Endothelial cell of umbilical vein (primary cell): ENCODE results near the gene ATP8A2. TPM values are rescaled to one million over a fixed set of nuclear protein-coding genes. Genes with fewer than 3 reads are reported as not detected.

Experiments used
- BruUV-seq: library from RNA; stranded (reverse); fragments of 400-500 nt; replicated peaks from 2 replicates; lab custom pipeline; 2021; lab: Mats Ljungman, UMichigan
- CTCF ChIA-PET: fragments of 300-600, 350-600 bp; sonication (Branson Sonifier 250); formaldehyde crosslinking; loops from one replicate; lab custom pipeline; 2021; ENCODE audit warnings: antibody characterized with exemption, inconsistent platforms; lab: Charles Lee
- POLR2A ChIA-PET: fragments of 300-600, 350-600 bp; sonication (Branson Sonifier 250); formaldehyde crosslinking; loops from one replicate; lab custom pipeline; 2021; ENCODE audit warnings: antibody characterized with exemption, inconsistent platforms; lab: Charles Lee
- DNase-seq: peaks from one replicate; pipeline ENCODE4 v3.0.0-alpha.2; 2011; ENCODE audit warnings: low read depth, low spot score
- FAIRE-seq: peaks from 2 replicates; lab custom pipeline; 2011; peaks lifted over from hg19 to GRCh38; lab: Jason Lieb, UNC
- H2AFZ ChIP-seq: 2 replicates; pipeline ENCODE4 v1.6.0; 2012; ENCODE audit warnings: low read depth, low read length, control low read depth, inconsistent platforms
- H3K27ac ChIP-seq: 2 replicates; pipeline ENCODE4 v1.5.1; 2011; ENCODE audit warnings: low read depth, mild to moderate bottlenecking, control low read depth, low read length, moderate library complexity; ENCODE audit not compliant: insufficient read depth
- H3K27me3 ChIP-seq, 2 experiments: 2 replicates each; pipeline versions ENCODE4 v1.6.0 to v1.6.1; 2011; ENCODE audit warnings: low read length in 2 of 2, mixed read lengths in 1 of 2; ENCODE audit not compliant: control insufficient read depth in 2 of 2, insufficient read depth in 2 of 2
- H3K36me3 ChIP-seq, 2 experiments: 2 replicates in 1 of 2; 3 replicates in 1 of 2; pipeline ENCODE4 v1.5.1; 2011; ENCODE audit warnings: low read length in 2 of 2, mild to moderate bottlenecking in 1 of 2, moderate library complexity in 1 of 2; ENCODE audit not compliant: control insufficient read depth in 2 of 2, insufficient read depth in 2 of 2; ENCODE audit errors: extremely low read depth in 1 of 2
- H3K4me1 ChIP-seq: 3 replicates; pipeline ENCODE4 v1.5.1; 2011; ENCODE audit warnings: mild to moderate bottlenecking, low read length; ENCODE audit not compliant: control insufficient read depth, insufficient read depth; ENCODE audit errors: extremely low read depth
- H3K4me2 ChIP-seq: 2 replicates; pipeline ENCODE4 v1.6.1; 2011; ENCODE audit warnings: low read length, control low read depth, mixed read lengths; ENCODE audit not compliant: insufficient read depth
- H3K4me3 ChIP-seq, 3 experiments: fragments of 200-600 bp in 1 of 3; sonication (generic), shearing (Covaris generic) in 1 of 3; replicated peaks in 1 of 3; 2 replicates each; pipeline ENCODE4 v1.5.1; 2011 to 2016; ENCODE audit warnings: control low read depth in 3 of 3, low read length in 3 of 3, mild to moderate bottlenecking in 2 of 3, inconsistent platforms in 1 of 3, low read depth in 1 of 3, moderate library complexity in 1 of 3; ENCODE audit not compliant: insufficient read depth in 1 of 3
- H3K79me2 ChIP-seq: 2 replicates; pipeline ENCODE4 v1.6.0; 2012; ENCODE audit warnings: low read length, inconsistent platforms; ENCODE audit not compliant: control insufficient read depth, insufficient read depth
- H3K9ac ChIP-seq: replicated peaks from 2 replicates; pipeline ENCODE3; 2011; ENCODE audit warnings: low read length, control low read depth; ENCODE audit not compliant: insufficient read depth; ENCODE audit errors: extremely low read depth
- H3K9me1 ChIP-seq: replicated peaks from 3 replicates; pipeline ENCODE4 v1.6.0; 2011; ENCODE audit warnings: mild to moderate bottlenecking, low read length; ENCODE audit not compliant: control insufficient read depth, insufficient read depth; ENCODE audit errors: extremely low read depth
- H3K9me3 ChIP-seq: replicated peaks from 2 replicates; pipeline ENCODE4 v1.5.1; 2012; ENCODE audit warnings: low read length, inconsistent platforms; ENCODE audit not compliant: control insufficient read depth, insufficient read depth
- H4K20me1 ChIP-seq: replicated peaks from 2 replicates; pipeline ENCODE3; 2011; ENCODE audit warnings: mild to moderate bottlenecking, low read length; ENCODE audit not compliant: control insufficient read depth, insufficient read depth; ENCODE audit errors: extremely low read depth
- CTCF ChIP-seq, 2 donors: IDR thresholded peaks; 1 replicate in 1 of 2; 2 replicates in 1 of 2; pipeline ENCODE4 v1.5.1; 2011; ENCODE audit warnings: low read length in 2 of 2, mild to moderate bottlenecking in 2 of 2, moderate library complexity in 2 of 2, control low read depth in 1 of 2, inconsistent platforms in 1 of 2, low read depth in 1 of 2; ENCODE audit not compliant: insufficient read depth in 1 of 2; ENCODE audit errors: extremely low read depth in 1 of 2
- EZH2 ChIP-seq: IDR thresholded peaks from 2 replicates; pipeline ENCODE4 v1.6.1; 2012; ENCODE audit warnings: borderline replicate concordance, low read depth, mild to moderate bottlenecking, moderate library complexity, low read length, inconsistent platforms; ENCODE audit not compliant: severe bottlenecking
- FOS ChIP-seq: IDR thresholded peaks from 2 replicates; pipeline ENCODE4 v1.6.1; 2011; ENCODE audit warnings: mild to moderate bottlenecking, low read length, moderate library complexity, borderline replicate concordance; ENCODE audit not compliant: insufficient read depth
- GATA2 ChIP-seq: IDR thresholded peaks from 2 replicates; pipeline ENCODE4 v1.7.0; 2011; ENCODE audit warnings: low read depth, mild to moderate bottlenecking, moderate library complexity, mixed read lengths, low read length; ENCODE audit not compliant: insufficient read length, insufficient read depth
- JUN ChIP-seq: IDR thresholded peaks from 2 replicates; pipeline ENCODE4 v1.6.1; 2011; ENCODE audit warnings: borderline replicate concordance, low read depth; ENCODE audit not compliant: insufficient read length, insufficient read depth
- MYC ChIP-seq: IDR thresholded peaks from one replicate; pipeline ENCODE4 v1.6.1; 2011; ENCODE audit warnings: mild to moderate bottlenecking, low read depth, low read length
- POLR2A ChIP-seq: IDR thresholded peaks from 2 replicates; pipeline ENCODE4 v1.6.1; 2012; ENCODE audit warnings: low read depth, mild to moderate bottlenecking, control low read depth, low read length
- POLR2AphosphoS5 ChIP-seq: IDR thresholded peaks from 2 replicates; pipeline ENCODE4 v1.6.1; 2012; ENCODE audit warnings: low read depth, mild to moderate bottlenecking, control low read depth, low read length, moderate library complexity; ENCODE audit not compliant: insufficient read depth
- dilution Hi-C: fragments of 300-500 bp; cut with MboI; formaldehyde crosslinking; loops from one replicate; pipeline ENCODE4 v1.15.0; 2019; ENCODE audit warnings: low sequenced_read_pairs; ENCODE audit not compliant: extremely low pct_ligation_motif_present
- intact Hi-C: fragments of 100-400 bp; cut with micrococcal nuclease; formaldehyde crosslinking; loops from one replicate; pipeline ENCODE4 v1.10.0; 2022
- polyA plus RNA-seq, 4 experiments: library from polyadenylated mRNA; depleted of rRNA in 3 of 4; stranded (reverse) in 3 of 4; unstranded in 1 of 4; fragments of >200 nt; gene quantifications; 2 replicates each; pipeline versions ENCODE4 v1.2.1 to v1.2.3, GENCODE V29; 2011 to 2012; ENCODE audit warnings: missing spikeins in 1 of 4
- total RNA-seq: library from RNA; stranded (reverse); gene quantifications from 2 replicates; pipeline ENCODE4 v1.2.3, GENCODE V29; 2021
- TF ChIP-seq, protein P1 (sequence below): IDR thresholded peaks from 2 replicates; pipeline ENCODE4 v1.6.1; 2011; ENCODE audit not compliant: insufficient read depth, insufficient read length

The ATP8A2 gene
- total and polyA plus RNA-seq, 2 donors (not counting 3 experiments of a cell fraction or from before 2014, with no cell fraction given) = 0.11 to 0.49 TPM

GRCh38 chr13:25927363-25927762 is 555.6 kb downstream of the ATP8A2 start:
- POLR2A ChIA-PET = no interaction called here
- BruUV-seq = no TSS peak
- no peak for FAIRE-seq

GRCh38 chr13:25927932-25928331 is 556.2 kb downstream of the ATP8A2 start:
- BruUV-seq = no TSS peak
- Histone ChIP-seq H3K9me1 (no peaks in the 10 kb centered on the region), H3K9ac (no peak overlapping the region), H2AFZ (no peak overlapping the region), H4K20me1 (no peaks in the 10 kb centered on the region), H3K4me3 (no peak overlapping the region), H3K27me3 (peaks cover 5% of the 10 kb centered on the region in 2 experiments), H3K79me2 (no peaks in the 10 kb centered on the region), H3K4me1 (no peaks in the 10 kb centered on the region), H3K4me2 (no peak overlapping the region), H3K9me3 (no peaks in the 10 kb centered on the region), H3K27ac (no peak overlapping the region), H3K36me3 (no peaks in the 10 kb centered on the region)
- TF ChIP-seq GATA2 (no peak), POLR2AphosphoS5 (no peak), CTCF (IDR thresholded peaks at IDR 0.05; ENCODE audit: extremely low read depth in 1 of 2, insufficient read depth in 1 of 2, low read depth in 1 of 2, low read length in 2 of 2) (no peak), FOS (no peak), MYC (no peak), JUN (no peak), EZH2 (no peak), POLR2A (no peak)
- TF ChIP-seq, protein P1, sequence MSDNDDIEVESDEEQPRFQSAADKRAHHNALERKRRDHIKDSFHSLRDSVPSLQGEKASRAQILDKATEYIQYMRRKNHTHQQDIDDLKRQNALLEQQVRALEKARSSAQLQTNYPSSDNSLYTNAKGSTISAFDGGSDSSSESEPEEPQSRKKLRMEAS = no peak
- no peak for DNase-seq
- no peak for FAIRE-seq
- dilution Hi-C loops (no loop called here), intact Hi-C loops (no loop called here)
- POLR2A ChIA-PET = no interaction called here
- CTCF ChIA-PET = no interaction called here

More at GRCh38 chr13:25927363-25927762, 555.6 kb downstream of the ATP8A2 start:
- Histone ChIP-seq H3K9me1 (no peaks in the 10 kb centered on the region), H3K9me3 (no peaks in the 10 kb centered on the region), H3K9ac (no peak overlapping the region), H3K4me1 (no peaks in the 10 kb centered on the region), H2AFZ (no peak overlapping the region), H3K4me3 (no peak overlapping the region), H3K27me3 (peaks cover 5% of the 10 kb centered on the region in 2 experiments), H4K20me1 (no peaks in the 10 kb centered on the region), H3K79me2 (no peaks in the 10 kb centered on the region), H3K4me2 (no peak overlapping the region), H3K36me3 (no peaks in the 10 kb centered on the region), H3K27ac (no peak overlapping the region)
- dilution Hi-C loops = no loop called here
- CTCF ChIA-PET = no interaction called here
- DNase-seq = no peak
- intact Hi-C loops = no loop called here
- no peak for TF ChIP-seq MYC
